SIG-M5 (cell line): ENCODE measurements around the gene HIVEP2.

Experiments
- DNase-seq: peaks from one replicate; lab custom pipeline; 2025; lab: John Stamatoyannopoulos, UW

HIVEP2 gene

DNA sequence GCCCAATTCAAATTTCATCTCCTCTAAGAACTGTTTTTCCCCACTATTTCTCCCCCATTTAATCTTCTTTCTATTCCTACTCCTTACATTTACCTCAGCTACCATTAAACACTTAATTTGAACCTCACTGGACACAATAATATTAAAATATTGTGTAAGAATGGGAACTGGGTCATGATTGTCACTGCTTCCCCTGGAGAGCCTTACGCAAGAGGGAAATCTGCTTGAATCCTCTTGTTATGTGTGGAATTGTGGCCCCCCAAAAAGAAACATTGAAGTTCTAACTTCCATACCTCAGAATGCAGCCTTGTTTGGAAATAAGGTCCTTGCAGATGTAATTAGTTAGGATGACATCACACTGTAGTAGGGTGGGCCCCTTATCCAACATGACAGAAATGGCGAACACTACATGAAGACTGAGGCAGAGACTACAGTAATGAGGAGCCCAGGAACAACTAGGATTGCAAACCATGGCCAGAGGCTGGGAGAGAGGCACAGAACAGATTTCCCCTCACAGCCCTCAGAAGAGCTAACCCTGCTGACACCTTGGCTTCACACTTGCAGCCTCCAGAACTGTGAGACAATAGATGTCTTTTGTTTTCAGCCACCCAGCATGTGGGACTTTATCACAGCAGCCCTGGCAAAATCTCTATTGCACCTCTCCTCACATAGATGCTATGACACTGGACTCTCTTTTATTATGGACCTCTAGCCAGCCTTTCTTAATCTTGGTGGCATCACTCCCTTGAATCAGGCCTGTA lies 29.9 kb downstream of the HIVEP2 start:
- DNase-seq: no peak

- no peak for DNase-seq
Observed at GRCh38 chr6:142914369-142914768, 30.6 kb downstream of the HIVEP2 start.

- DNase-seq: peak; percentile 54
Observed at GRCh38 chr6:142913511-142914047, 31.4 kb downstream of the HIVEP2 start.

DNA sequence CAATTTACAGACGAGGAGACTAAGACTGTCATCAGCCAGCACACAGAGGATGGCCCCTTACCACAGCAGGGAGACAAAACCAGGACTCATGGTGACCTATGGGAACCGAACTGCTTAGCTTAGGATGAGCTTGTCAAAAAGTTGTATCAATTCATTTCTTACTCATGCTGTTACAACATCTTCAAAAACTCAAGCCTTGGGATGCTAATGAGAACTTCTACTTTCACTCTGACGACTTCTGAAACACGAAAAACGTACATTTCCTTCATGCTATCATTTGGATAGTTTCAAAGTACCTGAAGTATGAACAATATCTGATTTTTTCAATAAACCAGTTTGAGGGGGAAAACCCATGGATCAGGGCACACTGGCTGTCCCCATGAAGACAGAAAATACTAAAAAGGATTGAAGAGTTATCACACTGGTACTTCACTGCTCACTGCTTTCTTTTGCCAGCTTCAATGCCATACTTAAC lies 31.9 kb downstream of the HIVEP2 start:
- peak; percentile 57 for DNase-seq

- DNase-seq: no peak
Observed at GRCh38 chr6:142912125-142912524, 32.9 kb downstream of the HIVEP2 start.

DNA sequence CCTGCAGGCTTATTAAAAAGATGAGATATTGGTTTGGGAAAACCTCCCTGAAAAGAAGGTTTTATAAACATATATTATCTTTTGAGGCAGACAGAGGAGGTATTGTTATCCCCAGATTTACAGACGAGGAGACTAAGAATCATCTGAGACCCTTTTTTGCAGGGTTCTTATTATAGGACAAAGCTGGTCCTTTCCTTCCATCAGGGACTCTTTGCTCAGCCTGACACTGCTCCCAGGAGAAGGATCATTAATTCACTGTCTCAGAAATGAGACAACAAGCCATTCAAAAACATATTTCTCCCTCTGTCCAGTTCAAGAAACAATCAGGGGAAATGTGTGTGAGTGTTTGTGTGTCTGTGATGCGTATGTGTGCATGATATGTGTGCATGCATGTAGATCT lies 33.5 kb downstream of the HIVEP2 start:
- no peak for DNase-seq

DNA sequence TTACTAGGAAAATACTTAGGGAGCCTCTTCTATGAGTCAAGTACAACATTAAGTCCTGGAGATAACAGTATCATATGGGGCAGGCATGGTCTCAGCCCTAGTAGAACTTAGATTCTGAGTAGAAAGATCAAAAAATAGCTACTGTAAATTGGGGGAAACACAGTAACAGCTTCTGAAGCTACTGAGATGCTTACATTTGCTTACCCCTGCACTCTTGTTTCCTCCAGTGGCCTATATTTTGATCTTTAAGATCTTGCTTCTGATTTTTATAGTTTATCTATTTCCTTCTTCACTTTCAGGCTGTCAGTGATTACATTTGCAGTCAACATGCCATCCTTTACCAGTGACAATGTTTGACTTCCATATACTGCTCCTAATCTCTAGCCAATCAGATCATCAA lies 35.3 kb downstream of the HIVEP2 start:
- DNase-seq: no peak

GRCh38 chr6:142908235-142908634 lies 36.7 kb downstream of the HIVEP2 start:
- no peak for DNase-seq

- DNase-seq: no peak
Observed at GRCh38 chr6:142907544-142907943, 37.4 kb downstream of the HIVEP2 start.

- no peak for DNase-seq
Observed at GRCh38 chr6:142906945-142907470, 38.0 kb downstream of the HIVEP2 start.

- no peak for DNase-seq
Observed at GRCh38 chr6:142903812-142904211, 41.2 kb downstream of the HIVEP2 start.

DNA sequence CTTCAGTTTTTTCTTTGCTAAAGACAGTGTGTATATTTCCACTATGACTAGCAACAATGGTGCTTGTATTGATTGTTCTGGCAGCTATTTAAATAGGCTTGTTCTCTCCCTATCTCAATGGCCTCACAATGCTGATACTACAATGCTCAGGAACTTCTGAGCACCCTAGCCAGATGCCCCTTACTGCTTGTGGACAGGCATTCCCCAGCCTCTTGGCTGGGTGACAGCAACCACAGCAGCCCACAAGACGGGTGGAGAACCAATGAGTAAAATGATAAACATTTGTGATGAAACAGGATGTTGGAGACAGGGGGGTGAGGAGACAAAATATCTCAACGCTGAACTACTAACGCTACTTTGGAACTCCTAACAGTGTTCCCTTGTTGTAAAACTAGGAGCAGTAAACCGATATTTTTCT lies 42.3 kb downstream of the HIVEP2 start:
- no peak for DNase-seq

GRCh38 chr6:142901611-142902010 lies 43.4 kb downstream of the HIVEP2 start:
- no peak for DNase-seq

GRCh38 chr6:142900227-142900971 lies 44.6 kb downstream of the HIVEP2 start:
- DNase-seq: no peak

GRCh38 chr6:142898927-142899895 lies 45.8 kb downstream of the HIVEP2 start:
- DNase-seq: no peak

GRCh38 chr6:142897659-142898058 lies 47.3 kb downstream of the HIVEP2 start:
- no peak for DNase-seq

DNA sequence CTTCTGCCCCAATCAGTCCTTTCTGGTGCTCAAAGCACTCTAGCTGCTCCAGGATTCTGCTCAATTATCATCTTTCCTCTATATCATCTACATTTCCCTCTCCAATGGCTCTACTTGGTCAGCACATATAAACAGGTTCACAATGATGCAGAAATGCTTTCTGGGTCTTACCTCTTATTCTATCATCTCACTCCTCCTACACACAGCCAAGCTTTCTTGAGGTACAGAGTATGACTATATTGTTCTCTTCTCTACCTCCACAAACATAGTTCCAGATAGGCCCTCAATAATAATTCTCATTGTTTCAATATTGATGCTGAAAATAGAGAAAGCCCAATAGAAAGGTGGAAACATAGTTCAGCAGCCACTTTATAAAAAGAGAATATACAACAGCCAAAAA lies 48.2 kb downstream of the HIVEP2 start:
- no peak for DNase-seq

- DNase-seq: no peak
Observed at GRCh38 chr6:142893088-142893487, 51.9 kb downstream of the HIVEP2 start.

DNA sequence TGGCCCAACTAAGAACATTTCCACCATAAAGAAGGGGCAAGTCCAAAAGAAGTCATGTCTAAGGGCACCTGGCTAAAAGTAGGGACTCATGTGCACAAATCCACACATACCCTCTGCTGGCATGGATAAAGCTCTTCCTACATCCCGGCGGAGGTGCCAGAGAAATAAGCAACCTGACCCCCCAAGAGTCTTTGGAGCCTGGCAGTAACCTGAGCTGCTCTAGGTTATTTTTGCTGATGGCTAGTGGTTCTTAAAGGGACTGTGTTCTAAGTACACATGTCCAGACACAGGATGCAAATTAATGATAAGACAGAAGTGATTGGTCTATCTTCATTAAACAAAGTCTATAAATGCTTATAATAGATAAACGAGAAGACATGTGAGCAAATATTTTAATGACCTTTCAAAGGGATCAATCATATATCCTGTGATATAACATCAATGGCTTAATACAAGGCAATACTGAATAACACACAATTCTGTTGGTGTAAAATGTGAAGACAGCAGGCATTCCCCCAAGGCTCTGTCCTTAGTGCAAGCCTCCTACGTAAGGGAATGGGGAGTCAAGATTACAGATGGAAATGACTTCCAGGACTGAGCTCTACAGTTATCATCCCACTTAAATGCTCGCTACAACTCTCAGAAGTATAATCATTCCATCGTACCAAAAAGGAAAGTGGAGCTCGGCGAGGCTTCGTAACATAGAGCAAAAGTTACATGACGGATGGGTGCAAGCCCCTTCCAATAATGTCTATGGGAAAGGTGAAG lies 52.5 kb downstream of the HIVEP2 start:
- DNase-seq: no peak

GRCh38 chr6:142891454-142891853 lies 53.5 kb downstream of the HIVEP2 start:
- DNase-seq: no peak

GRCh38 chr6:142888456-142888855 lies 56.5 kb downstream of the HIVEP2 start:
- no peak for DNase-seq
